Measurements from ENCODE around the gene MTHFR. TPM values are rescaled to one million over a fixed set of nuclear protein-coding genes. Genes with fewer than 3 reads are reported as not detected.

Gene MTHFR
- total and polyA plus RNA-seq, 4 donors, result 5.5 to 29.0 (median 18.3) TPM

DNA sequence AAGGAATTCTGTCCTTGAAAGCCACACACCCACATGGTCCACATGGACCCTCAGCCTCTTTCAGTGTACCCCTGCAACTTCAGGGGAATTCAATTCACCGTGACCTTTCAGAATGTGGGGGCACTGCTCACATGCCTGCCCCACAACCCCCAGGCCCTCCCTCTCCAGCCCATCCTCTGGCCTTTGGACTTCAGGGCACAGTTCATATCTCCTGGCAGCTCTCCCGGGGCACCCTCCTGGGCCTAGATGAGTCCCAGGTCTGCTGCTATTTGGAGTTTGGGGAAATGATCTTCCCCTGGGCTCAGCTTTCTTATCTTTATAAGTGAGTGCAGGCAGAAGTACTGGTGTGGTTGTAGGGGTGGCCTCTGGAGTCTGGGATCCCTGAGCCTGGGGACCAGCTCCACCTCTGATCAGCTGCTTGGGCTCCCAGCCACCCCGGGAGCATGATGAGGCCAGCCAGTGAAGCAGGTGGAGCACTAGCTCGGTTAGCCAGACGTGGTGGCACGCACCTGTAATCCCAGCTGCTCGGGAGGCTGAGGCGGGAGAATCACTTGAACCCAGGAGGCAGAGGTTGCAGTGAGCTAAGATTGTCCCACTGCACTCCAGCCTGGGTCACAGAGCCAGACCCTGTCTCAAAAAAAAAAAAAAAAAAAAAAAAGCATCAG is 28.0 kb downstream of the MTHFR start:
- Histone ChIP-seq H3K36me3 (ENCODE audit: control insufficient read depth in 4 of 4, insufficient read depth in 3 of 4, low read depth in 1 of 4, low read length in 3 of 4) (no peaks in the 10 kb centered on the region), H3K4me1 (ENCODE audit: control insufficient read depth in 4 of 4, insufficient read depth in 4 of 4, low read length in 3 of 4) (peaks cover 0 to 19% (median 10%) of the 10 kb centered on the region in 4 donors), H3K27me3 (ENCODE audit: control insufficient read depth in 4 of 4, insufficient read depth in 4 of 4, low read length in 3 of 4) (no peaks in the 10 kb centered on the region), H3K27ac (ENCODE audit: low read depth in 1 of 2, low read length in 2 of 2) (peak overlapping the region; percentile 45 to 54), H3K4me3 (ENCODE audit: low read depth in 1 of 3, low read length in 3 of 3) (no peak overlapping the region), H3K9me3 (ENCODE audit: control insufficient read depth in 4 of 4, low read length in 3 of 4) (no peaks in the 10 kb centered on the region), H3K9ac (ENCODE audit: low read depth in 1 of 2, low read length in 2 of 2) (peak overlapping the region in 1 of 2 donors; percentile 49)
- TF ChIP-seq FOXA1 (IDR thresholded peaks at IDR 0.05) (no peak), GABPA (IDR thresholded peaks at IDR 0.05 in 1 of 2, conservative IDR thresholded peaks at IDR 0.05 in 1 of 2) (peak in 1 of 2 donors; percentile 14), HNF4G (IDR thresholded peaks at IDR 0.05) (peak; percentile 99), NR2F2 (IDR thresholded peaks at IDR 0.05) (peak; percentile 53), TAF1 (conservative IDR thresholded peaks at IDR 0.05) (no peak), RAD21 (IDR thresholded peaks at IDR 0.05) (peak in 1 of 2 donors; percentile 21), YY1 (IDR thresholded peaks at IDR 0.05) (peak; percentile 67), EGR1 (IDR thresholded peaks at IDR 0.05; ENCODE audit: low read depth in 2 of 2) (peak in 1 of 2 donors; percentile 28), HNF4A (conservative IDR thresholded peaks at IDR 0.05) (peak; percentile 100), FOXA2 (IDR thresholded peaks at IDR 0.05) (no peak), JUND (IDR thresholded peaks at IDR 0.05) (peak; percentile 67 to 76), SP1 (IDR thresholded peaks at IDR 0.05) (peak; percentile 92), RXRA (IDR thresholded peaks at IDR 0.05) (peak; percentile 89)
- TF ChIP-seq, protein P1, sequence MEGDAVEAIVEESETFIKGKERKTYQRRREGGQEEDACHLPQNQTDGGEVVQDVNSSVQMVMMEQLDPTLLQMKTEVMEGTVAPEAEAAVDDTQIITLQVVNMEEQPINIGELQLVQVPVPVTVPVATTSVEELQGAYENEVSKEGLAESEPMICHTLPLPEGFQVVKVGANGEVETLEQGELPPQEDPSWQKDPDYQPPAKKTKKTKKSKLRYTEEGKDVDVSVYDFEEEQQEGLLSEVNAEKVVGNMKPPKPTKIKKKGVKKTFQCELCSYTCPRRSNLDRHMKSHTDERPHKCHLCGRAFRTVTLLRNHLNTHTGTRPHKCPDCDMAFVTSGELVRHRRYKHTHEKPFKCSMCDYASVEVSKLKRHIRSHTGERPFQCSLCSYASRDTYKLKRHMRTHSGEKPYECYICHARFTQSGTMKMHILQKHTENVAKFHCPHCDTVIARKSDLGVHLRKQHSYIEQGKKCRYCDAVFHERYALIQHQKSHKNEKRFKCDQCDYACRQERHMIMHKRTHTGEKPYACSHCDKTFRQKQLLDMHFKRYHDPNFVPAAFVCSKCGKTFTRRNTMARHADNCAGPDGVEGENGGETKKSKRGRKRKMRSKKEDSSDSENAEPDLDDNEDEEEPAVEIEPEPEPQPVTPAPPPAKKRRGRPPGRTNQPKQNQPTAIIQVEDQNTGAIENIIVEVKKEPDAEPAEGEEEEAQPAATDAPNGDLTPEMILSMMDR (IDR thresholded peaks at IDR 0.05; ENCODE audit: low read depth, low read length, missing input control), result no peak
- TF ChIP-seq, protein P2, sequence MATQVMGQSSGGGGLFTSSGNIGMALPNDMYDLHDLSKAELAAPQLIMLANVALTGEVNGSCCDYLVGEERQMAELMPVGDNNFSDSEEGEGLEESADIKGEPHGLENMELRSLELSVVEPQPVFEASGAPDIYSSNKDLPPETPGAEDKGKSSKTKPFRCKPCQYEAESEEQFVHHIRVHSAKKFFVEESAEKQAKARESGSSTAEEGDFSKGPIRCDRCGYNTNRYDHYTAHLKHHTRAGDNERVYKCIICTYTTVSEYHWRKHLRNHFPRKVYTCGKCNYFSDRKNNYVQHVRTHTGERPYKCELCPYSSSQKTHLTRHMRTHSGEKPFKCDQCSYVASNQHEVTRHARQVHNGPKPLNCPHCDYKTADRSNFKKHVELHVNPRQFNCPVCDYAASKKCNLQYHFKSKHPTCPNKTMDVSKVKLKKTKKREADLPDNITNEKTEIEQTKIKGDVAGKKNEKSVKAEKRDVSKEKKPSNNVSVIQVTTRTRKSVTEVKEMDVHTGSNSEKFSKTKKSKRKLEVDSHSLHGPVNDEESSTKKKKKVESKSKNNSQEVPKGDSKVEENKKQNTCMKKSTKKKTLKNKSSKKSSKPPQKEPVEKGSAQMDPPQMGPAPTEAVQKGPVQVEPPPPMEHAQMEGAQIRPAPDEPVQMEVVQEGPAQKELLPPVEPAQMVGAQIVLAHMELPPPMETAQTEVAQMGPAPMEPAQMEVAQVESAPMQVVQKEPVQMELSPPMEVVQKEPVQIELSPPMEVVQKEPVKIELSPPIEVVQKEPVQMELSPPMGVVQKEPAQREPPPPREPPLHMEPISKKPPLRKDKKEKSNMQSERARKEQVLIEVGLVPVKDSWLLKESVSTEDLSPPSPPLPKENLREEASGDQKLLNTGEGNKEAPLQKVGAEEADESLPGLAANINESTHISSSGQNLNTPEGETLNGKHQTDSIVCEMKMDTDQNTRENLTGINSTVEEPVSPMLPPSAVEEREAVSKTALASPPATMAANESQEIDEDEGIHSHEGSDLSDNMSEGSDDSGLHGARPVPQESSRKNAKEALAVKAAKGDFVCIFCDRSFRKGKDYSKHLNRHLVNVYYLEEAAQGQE (IDR thresholded peaks at IDR 0.05), result peak; percentile 67
- WGBS, result 46% methylated on average over 8 of the region's 8 CpGs
- DNase-seq (ENCODE audit: low spot score), result peak; percentile 70

DNA sequence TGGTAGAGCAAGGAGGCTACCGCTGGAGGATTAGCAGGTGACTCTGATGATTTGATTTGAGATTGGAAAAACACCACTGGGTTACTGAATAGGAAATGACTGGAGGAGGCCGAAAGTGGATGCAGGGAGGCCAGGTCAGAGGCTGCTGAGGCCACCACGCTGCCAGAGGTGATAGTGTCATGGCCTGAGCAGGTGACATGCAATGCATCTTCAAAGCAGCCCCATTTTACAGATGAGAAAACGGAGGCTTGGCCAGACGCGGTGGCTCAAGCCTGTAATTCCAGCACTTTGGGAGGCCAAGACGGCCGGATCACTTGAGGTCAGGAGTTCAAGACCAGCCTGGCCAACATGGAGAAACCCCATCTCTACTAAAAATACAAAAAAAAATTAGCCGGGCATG is 31.0 kb downstream of the MTHFR start:
- WGBS, result 95% methylated on average over 9 of the region's 9 CpGs
- no peak for DNase-seq (ENCODE audit: low spot score)
- H3K27me3 ChIP-seq (ENCODE audit: control insufficient read depth in 4 of 4, insufficient read depth in 4 of 4, low read length in 3 of 4), result no peaks in the 10 kb centered on the region
- TF ChIP-seq FOXA2 (IDR thresholded peaks at IDR 0.05) (no peak), HNF4A (conservative IDR thresholded peaks at IDR 0.05) (no peak), ATF3 (IDR thresholded peaks at IDR 0.05) (no peak), FOXA1 (IDR thresholded peaks at IDR 0.05) (no peak), NR2F2 (IDR thresholded peaks at IDR 0.05) (no peak), SP1 (IDR thresholded peaks at IDR 0.05) (no peak), GABPA (IDR thresholded peaks at IDR 0.05 in 1 of 2, conservative IDR thresholded peaks at IDR 0.05 in 1 of 2) (no peak), TAF1 (conservative IDR thresholded peaks at IDR 0.05) (no peak), HNF4G (IDR thresholded peaks at IDR 0.05) (no peak)
- TF ChIP-seq, protein P3, sequence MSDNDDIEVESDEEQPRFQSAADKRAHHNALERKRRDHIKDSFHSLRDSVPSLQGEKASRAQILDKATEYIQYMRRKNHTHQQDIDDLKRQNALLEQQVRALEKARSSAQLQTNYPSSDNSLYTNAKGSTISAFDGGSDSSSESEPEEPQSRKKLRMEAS (IDR thresholded peaks at IDR 0.05), result no peak
- TF ChIP-seq, protein P4, sequence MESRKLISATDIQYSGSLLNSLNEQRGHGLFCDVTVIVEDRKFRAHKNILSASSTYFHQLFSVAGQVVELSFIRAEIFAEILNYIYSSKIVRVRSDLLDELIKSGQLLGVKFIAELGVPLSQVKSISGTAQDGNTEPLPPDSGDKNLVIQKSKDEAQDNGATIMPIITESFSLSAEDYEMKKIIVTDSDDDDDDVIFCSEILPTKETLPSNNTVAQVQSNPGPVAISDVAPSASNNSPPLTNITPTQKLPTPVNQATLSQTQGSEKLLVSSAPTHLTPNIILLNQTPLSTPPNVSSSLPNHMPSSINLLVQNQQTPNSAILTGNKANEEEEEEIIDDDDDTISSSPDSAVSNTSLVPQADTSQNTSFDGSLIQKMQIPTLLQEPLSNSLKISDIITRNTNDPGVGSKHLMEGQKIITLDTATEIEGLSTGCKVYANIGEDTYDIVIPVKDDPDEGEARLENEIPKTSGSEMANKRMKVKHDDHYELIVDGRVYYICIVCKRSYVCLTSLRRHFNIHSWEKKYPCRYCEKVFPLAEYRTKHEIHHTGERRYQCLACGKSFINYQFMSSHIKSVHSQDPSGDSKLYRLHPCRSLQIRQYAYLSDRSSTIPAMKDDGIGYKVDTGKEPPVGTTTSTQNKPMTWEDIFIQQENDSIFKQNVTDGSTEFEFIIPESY (IDR thresholded peaks at IDR 0.05), result no peak
- TF ChIP-seq, protein P1 (IDR thresholded peaks at IDR 0.05; ENCODE audit: low read depth, low read length, missing input control), result no peak

More for the DNA sequence above, 31.0 kb downstream of the MTHFR start:
- H3K27ac ChIP-seq (ENCODE audit: low read depth in 1 of 2, low read length in 2 of 2), result no peak overlapping the region
- no peak overlapping the region for H3K4me3 ChIP-seq (ENCODE audit: low read depth in 1 of 3, low read length in 3 of 3)
- no peak overlapping the region for H3K9ac ChIP-seq (ENCODE audit: low read depth in 1 of 2, low read length in 2 of 2)
- no peaks in the 10 kb centered on the region for H3K36me3 ChIP-seq (ENCODE audit: control insufficient read depth in 4 of 4, insufficient read depth in 3 of 4, low read depth in 1 of 4, low read length in 3 of 4)
- no peaks in the 10 kb centered on the region for H3K9me3 ChIP-seq (ENCODE audit: control insufficient read depth in 4 of 4, low read length in 3 of 4)
- H3K4me1 ChIP-seq (ENCODE audit: control insufficient read depth in 4 of 4, insufficient read depth in 4 of 4, low read length in 3 of 4), result peaks cover 0 to 18% (median 9%) of the 10 kb centered on the region in 4 donors

Measured in liver (tissue), 9 donors.